ENCODE measurements around the gene TNFSF10.

DNA sequence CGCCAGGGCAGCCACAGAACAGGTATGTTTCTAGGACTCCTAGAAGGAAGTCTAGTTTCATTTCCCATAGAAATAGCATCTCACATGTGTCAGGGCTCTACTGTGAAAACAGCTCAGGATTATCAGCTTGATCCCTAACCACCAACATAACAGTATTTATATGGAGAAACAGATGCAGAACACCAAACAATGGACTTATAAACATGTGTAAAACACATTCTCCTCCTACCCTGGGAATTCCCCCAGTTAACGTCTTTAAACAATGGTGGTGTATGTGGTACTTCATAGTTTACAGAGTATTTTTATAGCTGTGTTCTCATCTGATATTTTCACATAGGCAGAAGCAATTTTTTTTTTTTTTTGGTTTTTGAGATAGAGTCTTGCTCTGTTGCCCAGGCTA is 9.7 kb downstream of the TNFSF10 start:
- TF ChIP-seq, protein P1, sequence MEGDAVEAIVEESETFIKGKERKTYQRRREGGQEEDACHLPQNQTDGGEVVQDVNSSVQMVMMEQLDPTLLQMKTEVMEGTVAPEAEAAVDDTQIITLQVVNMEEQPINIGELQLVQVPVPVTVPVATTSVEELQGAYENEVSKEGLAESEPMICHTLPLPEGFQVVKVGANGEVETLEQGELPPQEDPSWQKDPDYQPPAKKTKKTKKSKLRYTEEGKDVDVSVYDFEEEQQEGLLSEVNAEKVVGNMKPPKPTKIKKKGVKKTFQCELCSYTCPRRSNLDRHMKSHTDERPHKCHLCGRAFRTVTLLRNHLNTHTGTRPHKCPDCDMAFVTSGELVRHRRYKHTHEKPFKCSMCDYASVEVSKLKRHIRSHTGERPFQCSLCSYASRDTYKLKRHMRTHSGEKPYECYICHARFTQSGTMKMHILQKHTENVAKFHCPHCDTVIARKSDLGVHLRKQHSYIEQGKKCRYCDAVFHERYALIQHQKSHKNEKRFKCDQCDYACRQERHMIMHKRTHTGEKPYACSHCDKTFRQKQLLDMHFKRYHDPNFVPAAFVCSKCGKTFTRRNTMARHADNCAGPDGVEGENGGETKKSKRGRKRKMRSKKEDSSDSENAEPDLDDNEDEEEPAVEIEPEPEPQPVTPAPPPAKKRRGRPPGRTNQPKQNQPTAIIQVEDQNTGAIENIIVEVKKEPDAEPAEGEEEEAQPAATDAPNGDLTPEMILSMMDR (conservative IDR thresholded peaks at IDR 0.05; ENCODE audit: low read length) = no peak
- no peak for TF ChIP-seq EZH2phosphoT487 (IDR thresholded peaks at IDR 0.05; ENCODE audit: borderline replicate concordance, low read depth, low read length)

All from OCI-LY7 (cell line).